ENCODE results near the gene LRIT1.

Gene LRIT1

GRCh38 chr10:84258034-84258695, 16.8 kb upstream of the LRIT1 start:
- TF ChIP-seq FOXP2 (optimal IDR thresholded peaks at IDR 0.05; ENCODE audit: borderline replicate concordance, extremely low read depth, extremely low read length, insufficient read depth) (no peak), POLR2AphosphoS5 (IDR thresholded peaks at IDR 0.05; ENCODE audit: low read depth, low read length) (no peak), REST (IDR thresholded peaks at IDR 0.05; ENCODE audit: insufficient read depth in 1 of 2, low read depth in 2 of 2, low read length in 2 of 2) (no peak), TAF1 (IDR thresholded peaks at IDR 0.05; ENCODE audit: borderline replicate concordance, insufficient read depth, low read length) (no peak), SIN3A (IDR thresholded peaks at IDR 0.05; ENCODE audit: borderline replicate concordance, insufficient read depth, low read length) (no peak)

GRCh38 chr10:84257343-84258020, 16.1 kb upstream of the LRIT1 start:
- TF ChIP-seq TAF1 (IDR thresholded peaks at IDR 0.05; ENCODE audit: borderline replicate concordance, insufficient read depth, low read length) (no peak), POLR2AphosphoS5 (IDR thresholded peaks at IDR 0.05; ENCODE audit: low read depth, low read length) (no peak), REST (IDR thresholded peaks at IDR 0.05; ENCODE audit: insufficient read depth in 1 of 2, low read depth in 2 of 2, low read length in 2 of 2) (no peak), FOXP2 (optimal IDR thresholded peaks at IDR 0.05; ENCODE audit: borderline replicate concordance, extremely low read depth, extremely low read length, insufficient read depth) (no peak), SIN3A (IDR thresholded peaks at IDR 0.05; ENCODE audit: borderline replicate concordance, insufficient read depth, low read length) (no peak)

- TF ChIP-seq SIN3A (IDR thresholded peaks at IDR 0.05; ENCODE audit: borderline replicate concordance, insufficient read depth, low read length) (no peak), FOXP2 (optimal IDR thresholded peaks at IDR 0.05; ENCODE audit: borderline replicate concordance, extremely low read depth, extremely low read length, insufficient read depth) (no peak), POLR2AphosphoS5 (IDR thresholded peaks at IDR 0.05; ENCODE audit: low read depth, low read length) (no peak), TAF1 (IDR thresholded peaks at IDR 0.05; ENCODE audit: borderline replicate concordance, insufficient read depth, low read length) (no peak), REST (IDR thresholded peaks at IDR 0.05; ENCODE audit: insufficient read depth in 1 of 2, low read depth in 2 of 2, low read length in 2 of 2) (no peak)
Observed at GRCh38 chr10:84256510-84257342, 15.4 kb upstream of the LRIT1 start.

GRCh38 chr10:84254552-84255478, 13.5 kb upstream of the LRIT1 start:
- TF ChIP-seq FOXP2 (optimal IDR thresholded peaks at IDR 0.05; ENCODE audit: borderline replicate concordance, extremely low read depth, extremely low read length, insufficient read depth) (no peak), SIN3A (IDR thresholded peaks at IDR 0.05; ENCODE audit: borderline replicate concordance, insufficient read depth, low read length) (no peak), REST (IDR thresholded peaks at IDR 0.05; ENCODE audit: insufficient read depth in 1 of 2, low read depth in 2 of 2, low read length in 2 of 2) (no peak), TAF1 (IDR thresholded peaks at IDR 0.05; ENCODE audit: borderline replicate concordance, insufficient read depth, low read length) (no peak), POLR2AphosphoS5 (IDR thresholded peaks at IDR 0.05; ENCODE audit: low read depth, low read length) (no peak)

Measured in PFSK-1 (cell line).